ENCODE data around the gene OTUD1.

The OTUD1 gene

GRCh38 chr10:23467548-23467947, 28.7 kb downstream of the OTUD1 start:
- no peak for DNase-seq (ENCODE audit: low read depth)

- no peak for DNase-seq (ENCODE audit: low read depth)
These were observed 30.8 kb downstream of the OTUD1 start for GRCh38 chr10:23469596-23470237.

- no peak for DNase-seq (ENCODE audit: low read depth)
These were observed 33.3 kb downstream of the OTUD1 start for GRCh38 chr10:23472181-23472580.

DNA sequence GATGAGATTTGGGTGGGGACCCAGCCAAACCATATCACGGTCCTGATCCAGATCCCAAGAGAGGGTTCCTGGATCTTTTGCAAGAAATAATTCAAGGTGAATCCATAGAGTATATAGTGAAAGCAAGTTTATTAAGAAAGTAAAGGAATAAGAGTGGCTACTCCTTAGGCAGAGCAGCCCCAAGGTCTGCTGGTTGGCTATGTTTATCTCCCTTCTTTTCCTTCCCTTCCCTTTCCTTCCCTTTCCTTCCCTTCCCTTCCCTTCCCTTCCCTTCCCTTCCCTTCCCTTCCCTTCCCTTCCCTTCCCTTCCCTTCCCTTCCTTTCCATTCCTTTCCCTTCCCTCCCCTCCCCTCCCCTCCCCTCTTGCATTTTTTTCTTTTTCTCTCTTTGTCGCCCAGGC, 35.2 kb downstream of the OTUD1 start:
- DNase-seq (ENCODE audit: low read depth): no peak

DNA sequence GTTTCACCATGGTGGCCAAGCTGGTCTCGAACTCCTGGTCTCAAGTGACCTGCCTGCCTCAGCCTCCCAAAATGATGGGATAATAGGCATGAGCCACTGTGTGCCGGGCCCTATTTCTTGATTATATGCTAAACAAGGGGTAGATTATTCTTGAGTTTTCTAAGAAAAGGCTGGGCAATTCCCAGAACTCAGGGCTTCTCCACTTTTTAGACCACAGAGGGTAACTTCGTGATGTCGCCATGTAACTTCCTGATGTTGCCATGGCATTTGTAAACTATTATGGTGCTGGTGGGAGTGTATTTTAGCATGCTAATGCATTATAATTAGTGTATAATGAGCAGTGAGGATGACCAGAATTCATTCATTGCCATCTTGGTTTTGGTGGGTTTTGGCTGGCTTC, 35.8 kb downstream of the OTUD1 start:
- DNase-seq (ENCODE audit: low read depth): no peak

- DNase-seq (ENCODE audit: low read depth): no peak
These were observed 39.7 kb downstream of the OTUD1 start for GRCh38 chr10:23478570-23478969.

GRCh38 chr10:23479798-23480473, 41.1 kb downstream of the OTUD1 start:
- no peak for DNase-seq (ENCODE audit: low read depth)

- DNase-seq (ENCODE audit: low read depth): no peak
These were observed 42.6 kb downstream of the OTUD1 start for GRCh38 chr10:23481363-23481961.

- DNase-seq (ENCODE audit: low read depth): no peak
These were observed 51.2 kb downstream of the OTUD1 start for GRCh38 chr10:23490115-23490514.
